ENCODE results near the gene CRYZL1.
"Not testable (repeated sequence)": the region's sequence is repeated elsewhere in the genome, so short reads cannot be mapped to it uniquely, and the experiment has no call there.

GRCh38 chr21:33617565-33617964, 24.0 kb downstream of the CRYZL1 start:
- TF ChIP-seq CTCF (IDR thresholded peaks at IDR 0.05; ENCODE audit: low read length); EZH2 (IDR thresholded peaks at IDR 0.05; ENCODE audit: borderline replicate concordance, low read length): not testable (repeated sequence)

All from OCI-LY1 (cell line).